Left renal cortex interstitium (tissue), 4 donors: ENCODE results near the gene RDM1. TPM values are rescaled to one million over a fixed set of nuclear protein-coding genes. Genes with fewer than 3 reads are reported as not detected.

Experiments
- DNase-seq, 4 donors: peaks; one replicate each; pipeline ENCODE4 v3.0.0-alpha.2; 2013; ENCODE audit warnings: low read depth in 4 of 4, low spot score in 2 of 4, missing footprints in 1 of 4
- polyA plus RNA-seq, 4 donors: library from polyadenylated mRNA; unstranded; fragments of 120-200 nt; gene quantifications; one replicate each; pipeline ENCODE4 v1.2.1, GENCODE V29; 2013; ENCODE audit not compliant: insufficient read length in 4 of 4

The RDM1 gene
- polyA plus RNA-seq, 4 donors: 2.2 to 4.3 (median 2.5) TPM

GRCh38 chr17:35936063-35936462 lies 5.5 kb upstream of the RDM1 start:
- DNase-seq: no peak

GRCh38 chr17:35934760-35935159 lies 4.2 kb upstream of the RDM1 start:
- no peak for DNase-seq

DNA sequence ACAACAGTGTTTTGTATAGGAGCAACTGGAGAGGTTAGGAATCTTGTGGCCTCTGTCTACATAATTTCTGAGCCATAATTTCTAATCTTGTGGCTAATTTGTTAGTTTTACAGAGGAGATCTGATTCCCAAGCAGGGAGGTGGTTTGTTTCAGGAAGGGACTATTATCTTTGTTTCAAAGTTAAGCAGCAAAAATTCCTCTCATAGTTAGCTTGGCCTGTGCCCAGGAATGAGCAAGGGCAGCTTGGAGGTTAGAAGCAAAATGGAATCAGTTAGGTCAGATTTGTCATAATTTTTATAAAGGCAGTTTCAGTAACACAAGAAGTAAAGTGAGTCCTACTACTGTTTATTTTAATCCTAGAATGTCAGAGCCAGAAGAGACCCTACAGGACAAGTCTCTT lies 2.0 kb upstream of the RDM1 start:
- peak in 1 of 4 donors; percentile 26 for DNase-seq

DNA sequence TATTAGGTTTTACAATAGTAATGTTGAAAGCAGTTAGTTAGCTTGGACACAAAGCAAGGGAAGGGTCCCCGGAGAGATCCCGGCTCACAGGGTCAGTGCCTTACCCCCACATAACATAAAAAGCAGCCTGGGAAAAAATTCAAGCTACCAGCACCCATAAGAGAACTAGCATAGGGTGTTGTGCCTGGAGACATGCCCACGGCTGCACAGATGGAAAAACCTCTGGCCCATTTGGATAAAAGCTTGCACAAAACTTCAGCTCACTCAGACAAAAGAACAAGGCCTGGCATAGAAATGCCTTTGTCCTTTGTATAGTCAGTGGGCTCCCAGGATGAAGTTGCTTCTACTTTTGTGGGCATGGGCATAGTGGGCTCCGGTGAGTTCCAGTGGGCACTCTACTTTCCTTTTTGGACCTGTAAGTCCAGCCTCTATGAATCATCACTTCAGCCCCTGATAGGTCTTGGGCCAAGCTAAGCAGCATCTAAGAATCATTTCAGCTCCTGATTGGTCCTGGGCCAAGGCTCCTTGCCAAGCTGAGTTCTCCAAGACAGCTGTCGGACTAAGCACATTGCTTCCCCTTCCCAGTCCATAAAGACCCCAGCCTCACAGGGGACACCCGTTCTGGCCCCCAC lies 1.3 kb upstream of the RDM1 start:
- peak in 1 of 4 donors; percentile 33 for DNase-seq

DNA sequence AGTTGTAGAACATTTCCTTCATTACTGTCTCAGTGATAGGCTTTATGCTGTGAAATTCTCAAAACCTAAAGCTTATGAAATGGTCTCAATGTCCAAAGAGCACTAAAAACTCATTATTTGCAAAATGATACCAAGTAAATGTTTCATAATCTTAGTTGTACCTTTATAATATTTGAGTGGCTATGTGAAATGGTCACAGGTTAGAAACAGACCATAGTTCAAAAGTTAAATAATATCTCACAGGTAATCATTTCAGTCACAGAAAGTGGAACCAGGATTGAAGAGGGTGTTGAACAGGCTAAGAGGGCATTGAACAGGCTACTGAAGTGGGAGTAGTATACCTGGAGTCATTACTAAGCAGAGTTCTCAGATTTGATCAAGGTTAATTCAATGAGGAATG lies 2.9 kb downstream of the RDM1 start:
- no peak for DNase-seq

DNA sequence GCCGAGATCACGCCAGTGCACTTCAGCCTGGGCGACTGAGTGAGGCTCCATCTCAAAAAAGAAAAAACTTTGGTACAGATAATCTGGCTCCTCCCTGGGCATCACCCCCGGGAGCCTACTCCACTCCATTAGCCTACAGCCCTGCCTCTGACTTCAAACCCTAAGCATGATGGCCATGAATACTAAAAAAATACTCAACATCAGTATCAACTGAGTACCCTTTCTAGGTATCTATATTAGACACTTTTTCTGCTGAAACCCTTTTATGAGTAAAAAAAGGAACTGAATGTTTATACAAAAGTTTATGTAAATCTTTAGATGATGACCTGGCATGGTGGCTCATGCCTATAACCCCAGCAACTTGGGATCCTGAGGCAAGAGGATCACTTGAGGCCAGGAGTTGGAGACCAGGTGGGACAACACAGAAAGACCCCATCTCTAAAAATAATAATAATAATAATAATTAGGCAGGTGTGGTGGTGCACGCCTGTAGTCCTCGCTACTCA lies 6.9 kb downstream of the RDM1 start:
- no peak for DNase-seq

DNA sequence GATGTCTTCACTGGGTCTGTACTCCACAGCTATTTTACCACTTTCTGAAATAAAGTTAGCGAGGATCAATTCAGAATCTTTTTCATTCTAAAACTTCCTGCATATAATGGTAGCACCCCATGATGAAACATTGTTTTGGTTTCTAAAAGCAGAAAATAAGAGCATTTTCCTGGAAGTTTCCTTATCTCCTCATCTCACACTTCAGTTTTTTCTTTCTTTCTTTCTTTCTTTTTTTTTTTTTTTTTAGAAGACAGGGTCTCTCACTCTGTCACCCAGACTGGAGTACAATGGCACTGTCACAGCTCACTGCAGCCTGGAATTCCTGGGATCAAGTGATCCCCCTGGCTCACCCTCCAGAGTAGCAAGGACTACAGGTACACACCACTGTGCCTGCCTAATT lies 10.3 kb downstream of the RDM1 start:
- DNase-seq: no peak

- DNase-seq: no peak
Observed at GRCh38 chr17:35918665-35919064, 11.9 kb downstream of the RDM1 start.

GRCh38 chr17:35917519-35918213 lies 12.9 kb downstream of the RDM1 start:
- DNase-seq: no peak

- DNase-seq: no peak
Observed at GRCh38 chr17:35915153-35915964, 15.2 kb downstream of the RDM1 start.

DNA sequence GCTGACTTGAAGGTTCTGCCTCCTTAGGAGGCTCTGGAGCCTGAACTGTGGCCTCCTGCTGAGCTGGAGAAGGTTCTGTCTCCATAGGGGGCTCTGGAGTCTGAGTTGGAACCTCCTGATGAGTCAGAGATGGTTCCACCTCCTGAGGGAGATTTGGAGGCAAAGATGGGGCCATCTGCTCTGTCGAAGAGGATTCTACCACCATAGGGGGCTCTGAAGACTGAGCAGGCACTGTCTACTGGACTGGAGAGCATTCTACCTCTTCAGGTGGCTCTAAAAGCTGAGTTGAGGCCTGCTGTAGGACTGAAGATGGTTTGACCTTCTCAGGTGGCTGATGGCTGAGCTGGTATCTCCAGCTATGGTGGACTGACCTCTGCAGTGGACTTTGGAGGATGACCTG lies 16.2 kb downstream of the RDM1 start:
- DNase-seq: no peak

DNA sequence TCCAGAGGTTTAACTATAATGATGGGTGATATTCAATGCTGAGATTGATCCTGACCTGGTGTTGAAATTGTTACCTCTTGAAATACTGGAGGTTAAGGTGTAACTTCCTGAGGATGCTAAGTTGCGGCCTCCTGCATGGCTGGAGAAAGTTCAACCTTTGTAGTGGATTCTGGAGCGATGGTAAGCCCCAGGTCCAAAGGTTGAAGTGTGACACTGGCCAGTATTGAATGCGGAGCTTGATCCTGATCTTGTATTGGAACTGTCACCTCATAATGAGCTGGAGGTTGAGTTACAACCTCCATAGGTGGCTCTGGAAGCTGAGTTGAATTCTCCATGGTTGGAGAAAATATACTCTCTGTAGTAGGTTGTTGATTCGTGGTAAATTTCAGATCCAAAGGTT lies 17.0 kb downstream of the RDM1 start:
- DNase-seq: no peak

DNA sequence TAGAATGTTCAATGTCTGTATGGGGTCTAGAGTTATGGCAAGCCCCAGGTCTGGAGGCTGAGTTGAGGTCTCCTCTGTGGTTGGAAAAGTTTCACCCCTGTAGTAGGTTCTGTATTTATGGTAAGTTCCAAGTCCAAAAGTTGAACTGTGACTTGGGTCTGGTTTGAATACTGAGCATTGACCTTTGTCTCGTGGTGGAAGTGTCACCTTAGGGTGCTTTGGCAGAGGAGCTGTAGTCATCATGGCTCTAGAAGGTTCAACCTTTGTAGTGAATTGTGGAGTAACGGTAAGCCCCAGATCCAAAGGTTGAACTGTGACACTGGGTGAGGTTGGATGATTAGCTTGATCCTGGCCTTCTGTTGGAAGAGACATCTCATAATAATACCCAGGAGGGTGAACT lies 17.6 kb downstream of the RDM1 start:
- no peak for DNase-seq

GRCh38 chr17:35912339-35912912 lies 18.1 kb downstream of the RDM1 start:
- DNase-seq: no peak

DNA sequence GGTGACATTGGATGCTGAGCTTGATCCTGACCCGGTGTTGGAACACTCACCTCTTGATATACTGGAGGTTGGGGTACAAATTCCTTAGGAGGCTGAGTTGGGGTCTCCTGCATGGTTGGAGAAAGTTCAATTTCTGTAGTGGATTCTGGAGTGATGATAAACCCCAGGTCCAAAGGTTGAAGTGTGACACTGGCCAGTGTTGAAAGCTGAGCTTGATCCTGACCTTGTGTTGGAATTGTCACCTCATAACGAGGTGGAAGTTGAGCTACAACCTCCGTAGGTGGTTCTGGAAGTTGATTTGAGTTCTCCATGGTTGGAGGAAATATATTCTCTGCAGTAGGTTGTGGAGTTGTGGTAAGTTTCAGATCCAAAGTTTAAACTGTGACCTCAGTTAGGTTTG lies 21.2 kb downstream of the RDM1 start:
- DNase-seq: no peak

GRCh38 chr17:35907691-35908090 lies 22.9 kb downstream of the RDM1 start:
- DNase-seq: no peak

DNA sequence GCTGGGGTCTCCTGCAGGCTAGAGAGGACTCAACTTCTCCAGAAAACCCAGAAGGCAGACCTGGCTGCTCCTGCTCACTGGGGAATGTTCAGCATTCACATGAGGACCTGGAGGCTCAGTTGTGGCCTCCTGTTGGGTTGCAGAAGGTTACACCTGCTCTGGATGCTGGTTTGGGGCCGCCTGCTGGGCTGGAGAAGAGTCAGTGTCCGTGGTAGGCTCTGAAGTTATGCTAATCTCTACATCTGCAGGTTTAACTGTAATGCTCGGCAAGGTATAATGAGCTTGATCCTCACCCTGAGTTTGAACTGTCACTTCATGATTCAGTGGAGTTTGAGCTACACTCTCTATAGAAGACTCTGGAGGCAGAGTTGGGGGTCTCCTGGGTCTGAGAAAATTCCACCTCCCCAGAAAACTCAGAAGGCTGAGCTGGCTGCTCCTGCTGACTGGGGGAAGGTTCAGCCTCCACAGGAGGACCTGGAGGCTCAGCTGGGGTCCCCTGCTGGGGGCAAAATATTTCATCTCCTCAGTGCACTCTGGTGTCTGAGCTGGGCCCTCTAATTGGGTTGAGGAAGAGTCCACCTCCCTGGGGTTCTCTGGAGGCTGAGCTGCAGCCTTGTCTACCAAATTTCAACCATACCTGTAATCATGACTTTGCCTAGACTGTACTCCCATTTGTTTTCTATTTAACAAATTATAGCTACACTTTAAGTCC lies 23.5 kb downstream of the RDM1 start:
- no peak for DNase-seq

DNA sequence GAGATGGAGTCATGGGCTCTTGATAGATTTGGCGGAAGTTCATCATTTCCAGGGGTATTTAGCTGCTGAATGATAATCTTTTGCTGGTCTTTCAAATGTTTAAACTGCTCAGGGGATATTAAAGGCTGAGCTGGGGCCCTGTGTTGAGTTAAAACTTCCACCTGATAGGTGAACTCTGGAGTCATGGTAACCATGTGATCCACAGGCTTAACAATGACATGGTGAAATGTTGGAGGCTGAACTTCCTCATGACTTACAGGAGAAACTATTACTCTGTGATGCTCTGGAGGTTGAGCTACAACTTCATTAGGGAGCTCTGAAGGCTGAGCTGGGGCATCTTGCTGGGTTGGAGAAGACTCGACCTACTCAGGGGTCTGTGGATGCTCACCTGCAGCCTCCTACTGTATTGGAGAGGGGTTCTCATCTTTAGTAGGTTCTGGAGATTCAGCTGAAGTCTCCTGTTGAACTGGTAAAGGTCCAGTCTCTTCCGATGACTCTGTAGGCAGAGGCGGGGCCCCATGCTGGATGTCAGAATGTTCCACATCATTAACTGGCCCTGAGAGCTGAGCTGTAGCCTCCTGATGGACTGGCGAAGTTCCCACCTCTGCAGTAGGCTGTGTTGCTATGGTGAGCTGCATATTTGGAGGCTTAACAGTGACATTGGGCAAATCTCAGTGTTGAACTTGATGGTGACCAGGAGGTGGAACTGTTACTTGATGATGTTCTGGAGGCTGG lies 24.2 kb downstream of the RDM1 start:
- no peak for DNase-seq

DNA sequence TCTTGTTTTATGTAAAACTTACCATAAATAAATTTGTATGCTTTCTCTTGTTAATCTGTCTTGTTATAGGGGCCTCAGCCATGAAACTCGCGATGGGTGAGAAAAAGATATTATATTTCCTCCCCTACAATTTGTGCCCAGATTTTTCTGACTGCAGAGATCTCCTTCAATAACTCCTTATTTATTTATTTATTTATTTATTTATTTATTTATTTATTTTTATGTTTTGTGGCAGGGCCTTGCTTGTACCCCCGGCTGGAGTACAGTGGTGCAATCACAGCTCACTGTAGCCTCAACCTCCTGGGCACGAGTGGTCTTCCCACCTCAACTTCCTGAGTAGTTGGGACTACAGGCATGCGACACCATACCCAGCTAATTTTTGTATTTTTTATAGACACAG lies 27.1 kb downstream of the RDM1 start:
- DNase-seq: no peak

GRCh38 chr17:35901631-35902175 lies 28.9 kb downstream of the RDM1 start:
- DNase-seq: no peak
